OCI-LY7 (cell line): ENCODE data around the gene ALDH1B1.

Experiments used
- CTCF ChIP-seq: fragments of 200-600 bp; sonication (generic); conservative IDR thresholded peaks from 2 replicates; pipeline ENCODE4 v1.5.1; 2014; ENCODE audit warnings: mild to moderate bottlenecking, antibody characterized with exemption, low read length, moderate library complexity, mixed read lengths
- EZH2phosphoT487 ChIP-seq: fragments of 200-600 bp; sonication (generic); IDR thresholded peaks from 2 replicates; pipeline ENCODE4 v1.6.1; 2018; ENCODE audit warnings: low read depth, borderline replicate concordance, mild to moderate bottlenecking, mixed run types, antibody characterized with exemption, low read length, moderate library complexity, mixed read lengths

DNA sequence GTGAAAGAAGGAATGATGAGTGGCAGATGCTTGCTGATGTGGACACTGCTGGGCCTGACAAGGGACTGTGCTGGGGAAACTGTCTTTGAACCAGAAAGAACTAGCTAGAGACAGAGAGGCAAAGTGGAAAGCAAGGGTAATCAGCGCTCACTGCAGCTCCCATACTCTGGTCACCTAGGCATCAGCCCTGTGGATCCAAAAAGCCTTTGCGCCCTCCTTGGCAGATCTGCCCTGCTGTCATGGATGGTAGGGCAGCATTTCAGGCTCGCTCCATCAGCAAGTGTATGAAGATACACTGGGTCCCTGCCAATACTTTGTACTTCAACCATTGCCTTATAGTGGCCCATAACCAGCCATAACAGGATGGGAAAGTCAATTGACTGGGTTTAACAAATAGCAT is 6.6 kb upstream of the ALDH1B1 start:
- no peak for TF ChIP-seq CTCF
- TF ChIP-seq EZH2phosphoT487, result no peak
